NCI-H187 (cell line): Measurements from ENCODE around the gene PITPNC1.
"Not testable (repeated sequence)": the region's sequence is repeated elsewhere in the genome, so short reads cannot be mapped to it uniquely, and the experiment has no call there.

Experiments
- DNase-seq, 2 experiments: peaks; one replicate each; lab custom pipeline; 2025; lab: John Stamatoyannopoulos, UW

The PITPNC1 gene

DNA sequence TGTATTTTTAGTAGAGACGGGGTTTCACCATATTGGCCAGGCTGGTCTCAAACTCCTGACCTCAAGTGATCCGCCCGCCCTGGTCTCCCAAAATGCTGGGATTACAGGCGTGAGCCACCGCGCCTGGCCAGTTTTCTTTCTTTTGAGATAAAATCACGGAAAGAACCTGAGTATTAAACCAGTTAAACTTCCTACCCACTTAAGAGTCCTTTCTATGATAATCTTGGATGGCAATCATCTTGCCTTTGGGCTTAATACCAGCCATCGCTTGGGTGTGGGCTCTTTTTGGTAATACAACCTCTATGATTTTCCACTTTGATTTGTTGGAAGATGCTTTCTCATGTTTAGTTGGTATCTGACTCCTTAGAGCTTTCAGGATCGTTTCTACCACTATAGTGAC, 24.0 kb downstream of the PITPNC1 start:
- DNase-seq: no peak

DNA sequence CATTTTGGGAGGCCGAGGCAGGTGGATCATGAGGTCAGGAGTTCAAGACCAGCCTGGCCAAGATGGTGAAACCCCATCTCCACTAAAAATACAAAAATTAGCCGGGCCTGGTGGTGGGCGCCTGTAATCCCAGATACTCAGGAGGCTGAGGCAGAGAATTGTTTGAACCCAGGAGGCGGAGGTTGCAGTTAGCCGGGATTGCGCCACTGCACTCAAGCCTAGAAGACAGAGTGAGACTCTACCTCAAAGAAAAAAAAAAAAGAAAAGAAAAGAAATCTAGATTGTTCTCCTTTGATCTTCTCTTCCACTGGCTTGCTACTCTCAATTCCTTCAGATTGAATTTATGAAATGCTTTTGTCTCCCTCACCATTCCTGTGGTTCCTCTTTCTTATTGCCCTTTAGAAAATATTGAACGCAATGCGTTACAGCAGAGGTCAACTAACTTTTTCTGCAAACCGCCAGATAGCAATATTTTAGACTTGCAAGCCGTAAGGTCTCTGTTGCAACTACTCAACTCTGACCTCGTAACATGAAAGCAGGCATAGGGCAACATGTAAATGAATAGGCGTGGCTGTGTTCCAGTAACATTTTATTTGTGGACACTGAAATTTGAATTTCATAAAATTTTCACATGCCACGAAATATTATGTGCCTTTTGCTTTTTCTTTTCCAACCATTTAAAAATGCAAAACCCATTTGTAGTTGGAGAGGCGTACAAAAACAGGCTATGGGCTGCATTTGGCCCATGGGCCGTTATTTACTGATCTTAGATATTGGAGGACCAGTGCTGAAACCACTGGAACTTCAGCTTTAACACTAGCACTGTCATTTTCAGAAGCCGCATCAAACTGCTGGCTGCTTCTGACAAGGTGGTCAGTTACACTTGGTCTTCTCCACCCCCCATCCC, 24.8 kb downstream of the PITPNC1 start:
- no peak for DNase-seq

DNA sequence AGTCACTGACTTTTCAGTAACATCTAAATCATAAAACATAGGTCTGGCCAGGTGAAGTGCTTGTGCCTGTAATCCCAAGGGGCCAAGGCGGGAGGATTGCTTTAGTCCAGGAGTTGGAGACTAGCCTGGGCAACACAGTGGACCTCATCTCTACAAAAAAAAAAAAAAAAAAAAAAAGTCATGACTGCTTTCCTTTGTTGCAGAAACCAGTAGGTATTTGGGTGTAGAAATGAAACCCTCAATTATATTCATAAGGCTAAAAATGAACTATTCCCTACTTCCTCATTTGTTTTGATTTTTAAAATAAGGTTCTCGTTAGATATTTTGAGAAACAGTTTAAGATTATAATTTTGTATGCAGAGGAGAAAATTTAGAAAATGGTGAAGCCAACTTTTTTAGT, 26.0 kb downstream of the PITPNC1 start:
- DNase-seq: no peak

DNA sequence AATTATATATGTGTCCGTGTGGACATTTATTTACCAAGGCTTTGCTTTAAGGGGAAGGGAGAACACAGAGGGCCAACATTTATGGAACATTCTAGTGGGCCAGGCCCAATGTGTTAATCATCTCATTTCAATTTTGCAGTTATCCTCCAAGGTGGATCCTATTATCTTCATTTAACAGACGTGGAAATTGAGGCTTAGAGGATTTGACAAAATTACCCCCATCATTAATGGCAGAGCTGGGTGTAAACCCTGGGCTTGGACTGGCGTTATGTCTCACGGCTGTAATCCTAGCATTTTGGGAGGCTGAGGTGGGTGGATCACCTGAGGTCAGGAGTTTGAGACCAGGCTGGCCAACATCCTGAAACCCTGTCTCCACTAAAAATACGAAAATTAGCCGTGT, 26.4 kb downstream of the PITPNC1 start:
- DNase-seq: no peak

DNA sequence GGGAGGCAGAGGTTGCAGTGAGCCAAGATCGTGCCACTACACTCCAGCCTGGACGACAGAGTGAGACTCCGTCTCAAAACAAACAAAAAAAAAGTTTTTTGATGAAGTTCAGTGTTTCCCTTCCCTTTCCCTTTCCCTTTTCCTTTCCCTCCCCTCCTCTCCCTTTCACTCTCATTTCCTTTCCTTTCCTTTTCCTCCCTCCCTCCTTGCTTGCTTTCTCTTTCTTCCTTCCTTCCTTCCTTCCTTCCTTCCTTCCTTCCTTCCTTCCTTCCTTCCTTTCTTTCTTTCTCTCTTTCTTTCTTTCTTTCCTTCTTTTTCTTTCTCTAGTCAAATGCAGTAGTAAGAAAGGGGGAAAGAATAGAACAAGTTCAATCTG, 31.4 kb downstream of the PITPNC1 start:
- DNase-seq: not testable (repeated sequence)

DNA sequence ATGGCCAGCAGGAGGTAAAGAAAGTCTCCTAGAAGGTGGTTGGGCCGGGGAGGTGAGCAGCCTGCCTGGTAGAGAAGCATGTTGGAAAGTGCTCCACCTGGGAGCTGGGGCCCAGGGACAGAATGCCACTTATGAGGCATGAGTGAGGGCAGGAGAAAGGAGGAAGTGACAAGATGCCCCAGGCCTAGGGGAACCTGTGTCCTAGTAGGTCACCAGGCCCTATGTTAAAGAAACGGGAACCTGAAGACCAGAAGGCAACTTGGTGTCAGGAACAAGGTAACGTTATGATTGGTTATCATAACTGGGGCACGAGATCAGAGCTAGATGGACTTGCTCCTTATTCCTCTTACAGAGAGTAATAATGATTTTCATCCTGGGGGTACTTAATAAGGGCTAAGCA, 34.3 kb downstream of the PITPNC1 start:
- no peak for DNase-seq

DNA sequence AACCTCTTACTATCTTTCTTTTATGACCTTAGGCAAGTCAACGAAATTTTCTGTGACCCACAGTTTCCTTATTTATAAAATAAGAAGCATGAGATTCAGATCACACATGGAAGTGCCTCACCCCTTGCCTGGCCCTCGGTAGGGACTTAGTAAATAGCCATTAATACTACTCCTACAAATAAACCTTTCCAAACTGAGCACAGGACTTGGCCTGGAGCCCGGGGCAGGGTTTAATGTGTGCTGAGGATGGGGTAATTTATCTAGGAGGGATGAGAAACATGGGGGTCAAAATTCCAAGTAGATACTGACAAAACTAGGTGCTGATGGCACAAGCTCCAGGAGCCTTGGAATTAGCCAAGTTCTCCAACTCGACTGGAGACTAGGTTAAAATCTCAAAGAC, 35.0 kb downstream of the PITPNC1 start:
- no peak for DNase-seq

DNA sequence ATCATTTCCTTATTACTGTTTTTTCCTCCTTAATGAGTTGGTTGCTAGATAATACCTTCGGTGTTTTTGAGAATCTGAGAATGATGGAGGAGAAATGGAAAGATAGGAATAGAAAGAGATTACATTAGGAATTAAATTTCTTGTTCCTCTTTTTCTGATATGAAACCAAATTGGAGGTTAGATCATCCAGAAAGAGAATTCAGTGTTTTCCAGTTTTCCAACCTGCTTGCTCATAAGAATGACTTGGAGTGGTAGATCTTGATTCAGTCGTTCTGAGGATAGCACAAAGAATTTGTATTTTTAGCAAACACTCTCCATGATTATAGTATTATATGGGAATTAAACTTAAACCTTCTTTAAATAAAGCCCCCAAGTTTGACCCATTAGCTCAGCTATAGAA, 35.9 kb downstream of the PITPNC1 start:
- DNase-seq: no peak

DNA sequence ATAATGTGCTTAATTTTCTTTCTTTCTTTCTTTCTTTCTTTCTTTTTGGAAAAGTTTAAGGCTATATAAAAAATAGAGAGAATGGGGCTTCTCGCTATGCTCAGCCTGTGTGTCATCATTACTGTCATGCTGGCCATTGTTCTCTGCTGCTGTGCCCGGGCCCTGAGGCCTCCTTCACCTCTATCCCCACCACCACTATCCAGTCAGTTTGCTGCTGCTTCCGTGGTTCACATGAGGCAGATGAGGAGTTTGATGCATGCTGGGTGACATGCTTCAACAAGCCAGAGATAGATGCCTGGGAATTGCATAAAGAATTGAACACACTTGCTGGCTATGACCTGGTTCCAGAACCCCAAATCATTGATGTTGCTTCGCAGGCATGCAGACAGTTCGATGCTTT, 36.3 kb downstream of the PITPNC1 start:
- DNase-seq: no peak

DNA sequence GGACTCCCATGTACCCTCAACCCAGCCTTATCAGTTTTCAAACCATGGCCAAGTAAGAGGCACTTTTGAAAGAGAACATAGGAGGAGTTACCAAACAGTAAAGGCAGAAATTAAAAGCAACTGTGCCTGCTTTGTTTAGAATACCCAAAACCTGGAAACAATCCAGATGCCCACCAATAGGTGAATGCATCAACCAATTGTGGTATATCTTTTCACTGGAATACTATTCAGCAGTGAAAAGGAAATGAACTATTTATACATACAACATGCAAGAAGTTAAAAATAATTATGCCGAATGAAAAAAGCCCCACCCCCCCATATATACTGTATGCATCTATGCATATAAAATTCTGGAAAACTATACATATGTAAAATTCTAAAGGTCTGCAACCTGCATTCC, 37.0 kb downstream of the PITPNC1 start:
- DNase-seq: no peak

DNA sequence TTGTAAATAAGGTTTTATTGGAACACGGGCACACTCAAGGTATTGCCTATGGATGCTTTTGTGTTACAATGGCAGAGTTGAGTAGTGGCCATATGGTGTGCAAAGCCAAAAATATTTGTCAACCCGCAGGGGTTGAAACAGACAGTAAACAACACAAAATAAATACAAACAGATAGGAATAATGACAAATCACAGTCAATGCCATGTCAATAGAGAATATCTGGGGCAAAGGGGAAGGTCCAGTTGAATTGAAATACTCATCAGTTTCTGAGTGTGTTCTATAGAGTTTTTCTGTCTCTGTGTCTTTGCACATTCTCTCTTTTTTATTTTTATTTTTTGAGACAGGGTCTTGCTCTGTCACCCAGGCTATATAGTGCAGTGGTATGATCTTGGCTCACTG, 37.5 kb downstream of the PITPNC1 start:
- DNase-seq: no peak

DNA sequence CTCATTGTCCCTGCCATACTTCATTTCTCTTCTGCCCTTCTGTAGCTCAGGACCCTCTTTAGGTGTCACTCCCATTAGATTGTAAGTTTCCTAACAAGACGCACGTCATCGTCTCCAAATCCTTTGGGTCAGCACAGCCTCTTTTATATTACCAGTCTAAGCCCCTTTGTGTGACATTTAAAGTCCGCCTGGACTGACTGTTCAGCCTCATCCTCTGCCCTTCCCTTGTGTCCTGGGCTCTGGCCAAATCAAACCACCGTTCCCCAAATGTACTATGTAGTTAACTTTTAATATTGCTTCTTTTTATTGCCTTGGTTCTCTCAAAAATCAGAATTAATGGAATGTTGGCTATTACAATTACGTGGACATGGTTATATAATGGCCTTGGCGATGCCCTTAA, 38.2 kb downstream of the PITPNC1 start:
- no peak for DNase-seq

DNA sequence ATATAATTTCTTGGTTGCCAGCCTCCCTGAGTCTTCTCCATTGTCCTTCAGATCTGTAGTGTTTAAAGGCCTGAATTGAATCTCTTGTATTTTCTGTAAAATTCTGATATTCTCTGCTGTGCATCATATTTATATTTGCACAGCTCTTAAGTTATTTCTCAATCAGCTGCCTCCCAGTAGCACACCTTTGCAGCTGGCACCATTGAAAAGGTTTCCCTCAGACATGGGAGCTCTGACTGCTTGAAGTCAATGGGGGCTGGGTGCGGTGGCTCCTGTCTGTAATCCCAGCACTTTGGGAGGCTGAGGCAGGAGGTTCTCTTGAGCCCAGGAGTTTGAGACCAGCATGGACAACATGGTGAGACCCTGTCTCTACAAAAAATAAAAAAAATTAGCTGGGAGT, 40.4 kb downstream of the PITPNC1 start:
- DNase-seq: no peak

DNA sequence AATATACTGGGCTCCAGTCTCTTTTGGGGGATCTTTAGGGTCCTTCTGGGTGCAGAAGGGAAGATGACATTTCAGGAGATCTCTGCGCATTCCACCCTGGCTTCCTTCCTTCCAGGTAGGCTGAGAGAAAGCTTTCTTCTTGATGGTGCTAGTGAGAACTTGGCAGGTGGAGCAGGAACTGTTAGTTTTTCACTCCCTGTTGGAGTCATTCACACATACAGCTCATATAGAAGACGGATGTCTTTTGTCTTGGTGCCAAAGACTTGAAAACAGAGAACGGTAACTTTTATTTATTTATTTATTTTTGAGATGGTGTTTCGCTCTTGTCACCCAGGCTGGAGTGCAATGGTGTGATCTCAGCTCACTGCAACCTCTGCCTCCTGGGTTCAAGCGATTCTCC, 43.9 kb downstream of the PITPNC1 start:
- no peak for DNase-seq

DNA sequence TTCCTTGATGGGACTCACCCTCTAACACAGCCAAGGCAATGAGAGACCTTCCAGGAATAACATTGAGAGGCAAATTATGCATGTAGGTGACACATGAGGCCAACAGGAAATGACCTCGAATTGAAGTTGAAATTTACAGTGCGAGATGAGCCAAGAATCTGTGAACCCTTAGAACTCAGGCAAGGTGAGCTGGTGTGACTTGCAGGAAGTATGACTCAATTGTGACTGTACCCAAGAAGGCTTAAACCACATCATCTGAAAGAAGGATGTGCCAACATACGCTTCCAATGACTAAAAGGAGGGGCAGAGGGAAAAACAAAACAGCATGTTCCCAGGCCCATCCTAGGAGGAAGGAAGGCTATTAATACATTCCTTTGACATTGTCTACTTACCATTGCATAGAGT, 44.8 kb downstream of the PITPNC1 start:
- DNase-seq: no peak

DNA sequence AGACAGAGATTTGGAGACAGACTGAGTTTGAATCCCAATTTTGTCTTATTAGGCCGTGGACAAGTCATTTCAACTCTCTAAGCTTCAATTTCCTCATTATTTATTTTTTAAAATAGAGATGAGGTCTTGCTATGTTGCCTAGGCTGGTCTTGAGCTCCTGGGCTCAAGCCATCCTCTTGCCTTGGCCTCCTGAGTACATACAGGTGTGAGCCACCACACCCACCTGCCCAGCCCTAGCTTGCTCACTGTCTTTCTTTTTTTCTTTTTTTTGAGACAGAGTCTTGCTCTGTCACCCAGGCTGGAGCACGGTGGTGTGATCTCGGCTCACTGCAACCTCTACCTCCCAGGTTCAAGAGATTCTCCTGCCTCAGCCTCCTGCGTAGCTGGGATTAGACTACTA, 45.2 kb downstream of the PITPNC1 start:
- DNase-seq: not testable (repeated sequence)

DNA sequence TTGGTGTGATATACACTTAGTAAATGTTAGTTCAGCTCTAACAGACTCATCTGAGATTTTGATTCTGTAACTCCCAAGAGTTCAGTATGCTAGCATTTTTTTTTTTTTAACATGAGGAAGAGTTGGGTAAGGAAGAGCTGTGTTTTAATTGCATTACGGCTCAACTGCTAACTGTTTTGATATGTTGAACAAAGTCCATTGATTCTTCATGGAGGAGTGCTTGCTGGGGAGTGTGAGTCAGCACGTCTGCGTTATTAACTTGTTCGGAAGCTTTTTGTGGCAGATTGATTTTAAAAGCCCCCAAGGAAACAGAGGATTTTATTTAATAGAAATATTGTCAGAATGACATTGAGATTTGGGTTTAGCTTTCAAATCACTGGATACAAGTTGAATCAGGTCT, 45.8 kb downstream of the PITPNC1 start:
- DNase-seq: no peak

DNA sequence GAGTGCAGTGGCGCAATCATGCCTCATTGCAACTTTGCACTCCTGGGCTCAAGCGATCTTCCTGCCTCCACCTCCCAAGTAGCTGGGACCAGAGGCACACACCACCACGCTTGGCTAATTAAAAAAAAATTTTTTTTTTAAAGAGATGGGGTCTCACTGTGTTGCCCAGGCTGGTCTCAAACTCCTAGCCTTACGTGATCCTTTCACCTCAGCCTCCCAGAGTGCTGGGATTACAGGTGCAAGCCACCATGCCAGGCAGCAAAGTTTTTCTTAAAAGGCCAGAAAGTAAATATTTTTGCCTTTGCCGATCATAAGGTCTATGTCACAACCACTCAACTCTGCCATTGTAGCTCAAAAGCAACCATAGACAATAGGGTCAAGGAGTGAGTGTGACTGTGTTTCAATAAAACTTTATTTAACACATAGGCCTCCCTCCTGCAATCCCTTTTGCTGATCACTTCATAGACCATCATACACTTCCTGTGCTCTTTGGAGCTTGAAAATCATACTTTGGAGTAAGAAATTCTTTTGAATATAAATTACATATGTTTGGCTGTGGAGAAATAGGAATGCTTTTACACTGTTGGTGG, 48.6 kb downstream of the PITPNC1 start:
- no peak for DNase-seq

DNA sequence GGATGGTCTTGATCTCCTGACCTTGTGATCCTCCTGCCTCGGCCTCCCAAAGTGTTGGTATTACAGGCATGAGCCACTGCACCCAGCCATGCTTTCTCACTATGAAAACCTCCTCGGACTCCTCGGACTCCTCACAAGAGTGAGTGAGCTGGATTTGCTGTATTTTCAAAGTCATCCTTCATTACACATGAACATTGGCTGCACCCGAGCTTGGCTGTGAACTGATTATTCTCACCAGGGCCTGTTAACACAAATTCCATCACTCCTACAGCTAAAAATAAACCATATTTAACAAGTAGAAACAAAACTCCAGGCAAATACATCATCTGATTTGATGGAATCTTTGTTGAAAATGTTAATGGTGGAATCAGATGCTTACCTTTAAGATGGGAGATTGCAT, 50.3 kb downstream of the PITPNC1 start:
- DNase-seq: no peak

DNA sequence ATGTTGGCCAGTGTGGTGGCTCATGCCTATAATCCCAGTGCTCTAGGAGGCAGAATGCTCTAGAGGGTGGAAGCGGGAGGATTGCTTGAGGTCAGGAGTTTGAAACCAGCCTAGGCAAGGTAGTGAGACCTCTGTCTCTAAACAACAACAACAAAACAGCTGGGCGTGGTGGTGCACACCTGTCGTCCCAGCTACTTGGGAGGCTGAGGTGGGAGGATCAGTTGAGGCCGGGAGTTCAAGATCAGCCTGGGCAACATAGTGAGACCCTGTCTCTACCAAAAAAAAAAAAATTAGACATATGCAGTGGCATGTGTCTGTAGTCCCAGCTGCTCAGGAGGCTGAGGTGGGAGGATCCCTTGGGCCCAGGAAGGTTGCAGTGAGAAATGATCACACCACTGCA, 53.4 kb downstream of the PITPNC1 start:
- DNase-seq: not testable (repeated sequence)

DNA sequence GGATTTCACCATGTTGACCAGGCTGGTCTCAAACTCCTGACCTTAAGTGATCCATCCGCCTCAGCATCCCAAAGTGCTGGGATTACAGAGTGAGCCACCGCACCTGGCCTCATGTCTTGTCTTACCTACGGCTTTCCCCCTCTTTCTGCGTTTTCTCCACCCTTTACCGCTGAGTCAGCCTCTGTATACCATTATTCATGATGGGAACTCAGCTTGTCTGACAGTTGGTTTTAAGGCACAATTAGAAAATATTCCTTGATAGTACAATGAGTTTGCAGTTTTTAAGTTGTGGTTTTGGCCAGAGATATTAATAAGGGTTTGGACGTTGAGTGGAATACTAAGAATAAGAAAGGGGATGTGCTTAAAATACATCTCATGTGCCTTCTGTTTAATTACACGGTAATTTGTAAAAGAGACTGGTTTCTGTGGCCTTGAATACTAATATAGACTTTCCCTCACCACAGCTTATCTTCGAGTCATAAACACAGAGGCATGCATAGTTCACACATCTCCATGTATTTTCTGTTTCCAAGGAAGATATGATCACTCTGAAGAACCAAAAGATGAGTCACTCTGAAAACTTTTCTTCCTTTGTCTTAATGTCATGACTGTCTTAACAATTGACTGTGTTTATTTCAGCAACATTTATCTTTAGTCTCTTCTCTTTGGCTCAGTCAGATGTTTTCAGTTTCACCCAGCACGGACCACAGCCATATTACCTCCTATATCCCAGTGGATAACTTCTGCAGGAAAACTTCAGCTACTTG, 54.4 kb downstream of the PITPNC1 start:
- DNase-seq: no peak

DNA sequence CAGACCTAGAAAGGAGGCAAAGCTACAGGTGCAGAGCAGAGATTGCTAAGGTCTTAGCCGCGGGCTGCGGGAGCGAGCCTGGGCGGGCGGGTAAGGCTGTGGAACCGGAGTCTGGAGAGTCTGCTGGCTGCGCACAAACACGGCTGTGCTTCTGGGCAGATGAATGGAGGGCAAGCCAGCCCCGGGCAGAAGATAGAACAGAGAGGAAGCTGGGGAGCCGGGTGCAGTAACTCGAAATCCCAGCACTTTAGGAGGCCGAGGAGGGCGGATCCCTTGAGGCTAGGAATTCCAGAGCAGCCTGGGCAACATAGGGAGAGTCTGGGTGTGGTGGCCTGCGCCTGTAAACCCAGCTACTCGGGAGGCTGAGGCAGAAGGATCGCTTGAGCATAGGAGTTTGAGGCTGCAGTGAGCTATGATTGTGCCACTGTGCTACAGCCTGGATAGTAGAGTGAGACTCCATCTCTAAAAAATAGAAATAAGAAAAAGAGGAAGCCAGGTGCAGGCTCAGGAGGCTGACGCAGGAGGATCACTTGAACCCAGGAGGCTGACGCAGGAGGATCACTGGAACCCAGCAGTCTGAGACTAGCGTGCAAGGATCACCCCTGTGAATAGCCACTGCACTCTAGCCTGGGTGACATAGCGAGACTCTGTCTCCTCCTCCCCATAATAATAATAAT, 56.3 kb downstream of the PITPNC1 start:
- no peak for DNase-seq
